ENCODE results near the gene CPNE9. TPM values are rescaled to one million over a fixed set of nuclear protein-coding genes. Genes with fewer than 3 reads are reported as not detected.

Gene CPNE9
- total and polyA plus RNA-seq, 2 donors (not counting 1 experiment from before 2014, with no cell fraction given): under 0.01 TPM; not detected in 1

DNA sequence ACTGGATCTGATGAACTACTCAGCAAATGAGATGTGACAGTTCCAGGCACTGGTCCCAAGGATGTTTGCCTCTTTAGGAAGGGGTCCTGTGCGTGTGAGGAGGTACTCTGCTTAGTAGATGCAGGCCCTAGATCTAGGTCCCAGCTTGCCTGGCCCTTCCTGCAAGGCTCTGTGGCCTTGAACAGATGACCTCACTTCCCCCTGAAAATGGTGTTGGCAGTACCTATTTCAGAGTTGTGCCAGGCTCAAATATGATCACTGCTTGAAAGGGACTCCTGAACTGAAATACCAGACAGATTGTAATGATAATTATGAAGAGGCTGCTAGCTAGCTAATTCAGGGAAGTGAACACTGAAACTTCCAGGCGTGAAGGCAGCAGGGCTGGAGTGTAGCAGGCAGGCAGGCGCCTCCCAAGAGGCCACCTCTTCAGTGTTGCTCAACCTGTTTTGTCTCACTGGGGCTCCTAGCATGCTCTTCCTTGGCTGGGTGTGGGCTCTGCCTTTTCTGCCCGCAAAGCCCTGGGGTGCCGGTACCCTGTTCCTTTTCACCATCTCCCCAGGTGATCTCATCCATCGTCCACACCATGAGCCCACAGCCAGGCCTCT lies 24.1 kb upstream of the CPNE9 start:
- Histone ChIP-seq H3K36me3 (ENCODE audit: control insufficient read depth, insufficient read depth, low read length) (peaks cover 17% of the 10 kb centered on the region), H3K27ac (ENCODE audit: insufficient read depth, low read length) (no peak overlapping the region), H3K4me2 (ENCODE audit: extremely low read depth, insufficient read depth, low read length) (no peak overlapping the region), H3K79me2 (ENCODE audit: control insufficient read depth, insufficient read depth, low read length) (no peaks in the 10 kb centered on the region), H3K4me1 (ENCODE audit: control insufficient read depth, extremely low read depth, insufficient read depth, low read length) (peaks cover 4% of the 10 kb centered on the region), H3K4me3 (replicated peaks in 1 of 4; ENCODE audit: control extremely low read depth in 1 of 4, insufficient read depth in 1 of 4, low read depth in 3 of 4, low read length in 4 of 4) (no peak overlapping the region), H4K20me1 (ENCODE audit: control insufficient read depth, extremely low read depth, insufficient read depth, low read length) (no peaks in the 10 kb centered on the region), H2AFZ (ENCODE audit: low read length) (no peak overlapping the region), H3K9ac (ENCODE audit: insufficient read depth, low read length) (no peak overlapping the region), H3K27me3 (ENCODE audit: control insufficient read depth, insufficient read depth, low read length) (no peaks in the 10 kb centered on the region), H3K9me3 (ENCODE audit: control insufficient read depth, insufficient read depth, low read depth, low read length) (no peaks in the 10 kb centered on the region)
- TF ChIP-seq, protein P1, sequence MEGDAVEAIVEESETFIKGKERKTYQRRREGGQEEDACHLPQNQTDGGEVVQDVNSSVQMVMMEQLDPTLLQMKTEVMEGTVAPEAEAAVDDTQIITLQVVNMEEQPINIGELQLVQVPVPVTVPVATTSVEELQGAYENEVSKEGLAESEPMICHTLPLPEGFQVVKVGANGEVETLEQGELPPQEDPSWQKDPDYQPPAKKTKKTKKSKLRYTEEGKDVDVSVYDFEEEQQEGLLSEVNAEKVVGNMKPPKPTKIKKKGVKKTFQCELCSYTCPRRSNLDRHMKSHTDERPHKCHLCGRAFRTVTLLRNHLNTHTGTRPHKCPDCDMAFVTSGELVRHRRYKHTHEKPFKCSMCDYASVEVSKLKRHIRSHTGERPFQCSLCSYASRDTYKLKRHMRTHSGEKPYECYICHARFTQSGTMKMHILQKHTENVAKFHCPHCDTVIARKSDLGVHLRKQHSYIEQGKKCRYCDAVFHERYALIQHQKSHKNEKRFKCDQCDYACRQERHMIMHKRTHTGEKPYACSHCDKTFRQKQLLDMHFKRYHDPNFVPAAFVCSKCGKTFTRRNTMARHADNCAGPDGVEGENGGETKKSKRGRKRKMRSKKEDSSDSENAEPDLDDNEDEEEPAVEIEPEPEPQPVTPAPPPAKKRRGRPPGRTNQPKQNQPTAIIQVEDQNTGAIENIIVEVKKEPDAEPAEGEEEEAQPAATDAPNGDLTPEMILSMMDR (conservative IDR thresholded peaks at IDR 0.05 in 1 of 2, IDR thresholded peaks at IDR 0.05 in 1 of 2; ENCODE audit: low read depth in 1 of 2, low read length in 2 of 2): no peak
- no peak for TF ChIP-seq EZH2 (IDR thresholded peaks at IDR 0.05; ENCODE audit: low read length, missing control alignments)
- no peak for DNase-seq (ENCODE audit: low read depth in 2 of 2)

DNA sequence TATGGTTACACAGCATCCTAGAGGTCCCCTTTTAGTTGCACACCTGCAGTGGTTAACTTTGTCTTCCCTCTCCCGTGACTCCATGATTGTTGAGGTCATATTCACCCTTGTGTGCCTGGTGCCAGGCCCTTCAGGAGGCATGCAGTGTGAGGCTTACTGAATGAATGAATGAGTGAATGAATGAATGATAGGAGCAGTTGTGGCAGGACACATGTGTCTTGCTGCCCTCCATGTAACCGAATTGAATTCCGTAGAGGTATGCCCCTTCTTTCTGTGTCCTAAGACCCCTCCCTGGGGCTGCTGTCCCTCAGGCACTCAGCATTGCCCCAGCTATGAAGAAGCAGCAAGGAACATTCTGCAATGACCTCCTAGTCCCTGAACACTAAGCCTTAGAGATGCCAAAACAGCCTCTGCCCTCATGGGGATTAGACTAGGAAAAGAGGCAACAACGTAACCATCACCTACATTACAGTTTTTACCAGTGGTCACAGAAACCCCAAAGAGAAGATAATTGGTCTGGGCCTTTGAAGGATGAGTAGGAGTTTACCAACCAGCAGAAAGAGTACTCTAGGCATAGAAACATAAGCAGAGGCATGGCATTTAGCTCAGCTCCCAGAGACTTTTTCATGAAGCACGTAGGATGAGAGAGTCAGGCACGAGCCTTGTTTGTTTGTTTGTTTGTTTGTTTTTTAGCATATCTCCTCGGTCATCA lies 22.5 kb upstream of the CPNE9 start:
- Histone ChIP-seq H3K36me3 (ENCODE audit: control insufficient read depth, insufficient read depth, low read length) (peaks cover 20% of the 10 kb centered on the region), H3K27me3 (ENCODE audit: control insufficient read depth, insufficient read depth, low read length) (no peaks in the 10 kb centered on the region), H3K9ac (ENCODE audit: insufficient read depth, low read length) (no peak overlapping the region), H3K79me2 (ENCODE audit: control insufficient read depth, insufficient read depth, low read length) (no peaks in the 10 kb centered on the region), H3K4me1 (ENCODE audit: control insufficient read depth, extremely low read depth, insufficient read depth, low read length) (peaks cover 4% of the 10 kb centered on the region), H4K20me1 (ENCODE audit: control insufficient read depth, extremely low read depth, insufficient read depth, low read length) (no peaks in the 10 kb centered on the region), H3K9me3 (ENCODE audit: control insufficient read depth, insufficient read depth, low read depth, low read length) (no peaks in the 10 kb centered on the region), H3K27ac (ENCODE audit: insufficient read depth, low read length) (no peak overlapping the region), H2AFZ (ENCODE audit: low read length) (no peak overlapping the region), H3K4me2 (ENCODE audit: extremely low read depth, insufficient read depth, low read length) (no peak overlapping the region), H3K4me3 (replicated peaks in 1 of 4; ENCODE audit: control extremely low read depth in 1 of 4, insufficient read depth in 1 of 4, low read depth in 3 of 4, low read length in 4 of 4) (no peak overlapping the region)
- TF ChIP-seq EZH2 (IDR thresholded peaks at IDR 0.05; ENCODE audit: low read length, missing control alignments): no peak
- TF ChIP-seq, protein P1 (conservative IDR thresholded peaks at IDR 0.05 in 1 of 2, IDR thresholded peaks at IDR 0.05 in 1 of 2; ENCODE audit: low read depth in 1 of 2, low read length in 2 of 2): no peak
- DNase-seq (ENCODE audit: low read depth in 2 of 2): no peak

DNA sequence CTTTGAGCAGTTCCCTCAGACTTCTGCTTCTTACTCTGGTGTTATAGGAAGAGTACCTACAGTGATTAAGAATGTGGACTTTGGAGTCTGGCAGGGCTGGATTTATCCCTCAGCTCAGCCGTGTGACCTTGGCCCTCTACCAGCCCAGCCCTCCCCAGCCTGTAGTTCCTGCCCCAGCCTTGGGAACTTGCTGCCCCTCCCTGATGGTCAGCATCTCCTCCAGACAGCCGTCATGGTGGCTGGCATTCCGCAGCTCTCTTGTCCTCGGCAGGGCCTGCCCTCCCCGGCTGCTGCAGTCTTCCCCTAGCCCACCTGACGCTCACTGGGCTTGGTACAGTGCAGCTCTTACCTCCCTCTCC lies 21.9 kb upstream of the CPNE9 start:
- no peak for DNase-seq (ENCODE audit: low read depth in 2 of 2)
- TF ChIP-seq, protein P1 (conservative IDR thresholded peaks at IDR 0.05 in 1 of 2, IDR thresholded peaks at IDR 0.05 in 1 of 2; ENCODE audit: low read depth in 1 of 2, low read length in 2 of 2): no peak
- TF ChIP-seq EZH2 (IDR thresholded peaks at IDR 0.05; ENCODE audit: low read length, missing control alignments): no peak
- Histone ChIP-seq H3K27me3 (ENCODE audit: control insufficient read depth, insufficient read depth, low read length) (no peaks in the 10 kb centered on the region), H3K9ac (ENCODE audit: insufficient read depth, low read length) (no peak overlapping the region), H3K27ac (ENCODE audit: insufficient read depth, low read length) (no peak overlapping the region), H3K4me2 (ENCODE audit: extremely low read depth, insufficient read depth, low read length) (no peak overlapping the region), H3K36me3 (ENCODE audit: control insufficient read depth, insufficient read depth, low read length) (peaks cover 19% of the 10 kb centered on the region), H3K79me2 (ENCODE audit: control insufficient read depth, insufficient read depth, low read length) (no peaks in the 10 kb centered on the region), H4K20me1 (ENCODE audit: control insufficient read depth, extremely low read depth, insufficient read depth, low read length) (no peaks in the 10 kb centered on the region), H2AFZ (ENCODE audit: low read length) (no peak overlapping the region), H3K4me1 (ENCODE audit: control insufficient read depth, extremely low read depth, insufficient read depth, low read length) (peaks cover 1% of the 10 kb centered on the region), H3K4me3 (replicated peaks in 1 of 4; ENCODE audit: control extremely low read depth in 1 of 4, insufficient read depth in 1 of 4, low read depth in 3 of 4, low read length in 4 of 4) (no peak overlapping the region), H3K9me3 (ENCODE audit: control insufficient read depth, insufficient read depth, low read depth, low read length) (no peaks in the 10 kb centered on the region)

All from fibroblast of lung (primary cell).